Measurements from ENCODE around the gene SYNGR2.

- no peak for TF ChIP-seq CTCF (IDR thresholded peaks at IDR 0.05; ENCODE audit: insufficient read depth, low read length)
- no peak for TF ChIP-seq POLR2AphosphoS5 (IDR thresholded peaks at IDR 0.05; ENCODE audit: low read depth)
- TF ChIP-seq REST (IDR thresholded peaks at IDR 0.05; ENCODE audit: insufficient replicate concordance, low read depth), result no peak
- TF ChIP-seq SPI1 (IDR thresholded peaks at IDR 0.05; ENCODE audit: borderline replicate concordance, low read depth), result no peak
- no peak for TF ChIP-seq GABPA (IDR thresholded peaks at IDR 0.05; ENCODE audit: low read depth)
Measured at GRCh38 chr17:78120537-78120936, 47.8 kb upstream of the SYNGR2 start.
